Measurements from ENCODE around the gene NUP214.
"Not testable (repeated sequence)": the region's sequence is repeated elsewhere in the genome, so short reads cannot be mapped to it uniquely, and the experiment has no call there.

Gene NUP214

GRCh38 chr9:131254626-131255025 is 129.2 kb downstream of the NUP214 start:
- no peak for DNase-seq (ENCODE audit: low read depth, low spot score)
- H3K27ac ChIP-seq, result no peak overlapping the region

- H3K27ac ChIP-seq, result no peak overlapping the region
Observed at GRCh38 chr9:131255676-131256197, 130.4 kb downstream of the NUP214 start.

GRCh38 chr9:131257266-131258025 is 132.1 kb downstream of the NUP214 start:
- no peak overlapping the region for H3K27ac ChIP-seq
- no peak for DNase-seq (ENCODE audit: low read depth, low spot score)

More at GRCh38 chr9:131255676-131256197, 130.4 kb downstream of the NUP214 start:
- no peak for DNase-seq (ENCODE audit: low read depth, low spot score)

GRCh38 chr9:131258186-131258585 is 132.8 kb downstream of the NUP214 start:
- DNase-seq (ENCODE audit: low read depth, low spot score), result no peak
- no peak overlapping the region for H3K27ac ChIP-seq

GRCh38 chr9:131258698-131259431 is 133.5 kb downstream of the NUP214 start:
- DNase-seq (ENCODE audit: low read depth, low spot score), result no peak
- H3K27ac ChIP-seq, result no peak overlapping the region

GRCh38 chr9:131259432-131259898 is 134.1 kb downstream of the NUP214 start:
- no peak overlapping the region for H3K27ac ChIP-seq
- no peak for DNase-seq (ENCODE audit: low read depth, low spot score)

- DNase-seq (ENCODE audit: low read depth, low spot score), result no peak
- no peak overlapping the region for H3K27ac ChIP-seq
Observed at GRCh38 chr9:131259916-131260597, 134.7 kb downstream of the NUP214 start.

GRCh38 chr9:131260751-131261452 is 135.5 kb downstream of the NUP214 start:
- DNase-seq (ENCODE audit: low read depth, low spot score), result no peak
- no peak overlapping the region for H3K27ac ChIP-seq

GRCh38 chr9:131262327-131263032 is 137.1 kb downstream of the NUP214 start:
- H3K27ac ChIP-seq, result no peak overlapping the region
- no peak for DNase-seq (ENCODE audit: low read depth, low spot score)

- H3K27ac ChIP-seq; DNase-seq (ENCODE audit: low read depth, low spot score): not testable (repeated sequence)
Observed at GRCh38 chr9:131263033-131263343, 137.6 kb downstream of the NUP214 start.

GRCh38 chr9:131263701-131264100 is 138.3 kb downstream of the NUP214 start:
- no peak for DNase-seq (ENCODE audit: low read depth, low spot score)
- H3K27ac ChIP-seq, result no peak overlapping the region

GRCh38 chr9:131264231-131264630 is 138.8 kb downstream of the NUP214 start:
- no peak for DNase-seq (ENCODE audit: low read depth, low spot score)
- no peak overlapping the region for H3K27ac ChIP-seq

GRCh38 chr9:131266266-131267229 is 141.2 kb downstream of the NUP214 start:
- no peak for DNase-seq (ENCODE audit: low read depth, low spot score)
- no peak overlapping the region for H3K27ac ChIP-seq

GRCh38 chr9:131270171-131271015 is 145.0 kb downstream of the NUP214 start:
- no peak overlapping the region for H3K27ac ChIP-seq
- DNase-seq (ENCODE audit: low read depth, low spot score), result no peak

GRCh38 chr9:131271016-131271273 is 145.6 kb downstream of the NUP214 start:
- DNase-seq (ENCODE audit: low read depth, low spot score); H3K27ac ChIP-seq: not testable (repeated sequence)

- no peak for DNase-seq (ENCODE audit: low read depth, low spot score)
- H3K27ac ChIP-seq, result no peak overlapping the region
Observed at GRCh38 chr9:131271506-131271931, 146.1 kb downstream of the NUP214 start.

GRCh38 chr9:131272212-131272611 is 146.8 kb downstream of the NUP214 start:
- no peak for DNase-seq (ENCODE audit: low read depth, low spot score)
- no peak overlapping the region for H3K27ac ChIP-seq

Data from epithelial cell of prostate (primary cell).